ENCODE results near the gene ANKS1A. TPM values are rescaled to one million over a fixed set of nuclear protein-coding genes. Genes with fewer than 3 reads are reported as not detected.
A peak's percentile ranks its signal among the peaks of the same experiment; 100 is the strongest.

Gene ANKS1A
- polyA plus RNA-seq, 3 donors from 2014 or later: 1.3 to 4.3 (median 1.6) TPM

DNA sequence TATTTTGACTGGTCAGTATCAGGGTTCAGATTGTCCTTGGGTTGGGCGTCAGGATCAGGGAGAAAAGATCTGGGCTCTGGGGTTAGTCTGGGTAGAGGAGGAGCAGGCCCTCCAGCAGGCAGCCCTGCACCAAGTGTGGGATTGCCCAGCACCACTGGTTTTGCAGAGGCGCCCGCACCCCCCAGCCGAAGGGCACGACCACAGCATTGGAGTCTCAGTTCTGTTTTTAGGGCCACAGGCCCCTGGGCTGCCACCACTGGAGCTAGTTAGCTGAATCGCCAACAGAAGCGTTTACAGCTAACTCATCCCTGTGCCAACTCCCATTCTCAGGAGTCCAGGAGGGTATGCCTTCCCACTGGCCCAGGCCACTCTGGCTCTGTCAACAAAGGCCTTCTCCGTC, 167.9 kb downstream of the ANKS1A start:
- H3K27me3 Mint-ChIP-seq (ENCODE audit: low read depth in 3 of 3): peaks cover 0 to 2% (median 0%) of the 10 kb centered on the region in 3 donors
- no peak overlapping the region for H3K4me3 Mint-ChIP-seq
- H3K27ac Mint-ChIP-seq: no peak overlapping the region
- DNase-seq: no peak
- H3K9me3 Mint-ChIP-seq: no peaks in the 10 kb centered on the region
- H3K36me3 Mint-ChIP-seq: peaks cover 3 to 5% (median 3%) of the 10 kb centered on the region in 3 donors
- no peaks in the 10 kb centered on the region for H3K4me1 Mint-ChIP-seq

GRCh38 chr6:35057449-35058357, 168.6 kb downstream of the ANKS1A start:
- no peaks in the 10 kb centered on the region for H3K4me1 Mint-ChIP-seq
- no peak overlapping the region for H3K27ac Mint-ChIP-seq
- peaks cover 0 to 2% (median 0%) of the 10 kb centered on the region in 3 donors for H3K27me3 Mint-ChIP-seq (ENCODE audit: low read depth in 3 of 3)
- no peak for DNase-seq
- no peaks in the 10 kb centered on the region for H3K9me3 Mint-ChIP-seq
- H3K36me3 Mint-ChIP-seq: peaks cover 3 to 7% (median 5%) of the 10 kb centered on the region in 3 donors
- H3K4me3 Mint-ChIP-seq: no peak overlapping the region

DNA sequence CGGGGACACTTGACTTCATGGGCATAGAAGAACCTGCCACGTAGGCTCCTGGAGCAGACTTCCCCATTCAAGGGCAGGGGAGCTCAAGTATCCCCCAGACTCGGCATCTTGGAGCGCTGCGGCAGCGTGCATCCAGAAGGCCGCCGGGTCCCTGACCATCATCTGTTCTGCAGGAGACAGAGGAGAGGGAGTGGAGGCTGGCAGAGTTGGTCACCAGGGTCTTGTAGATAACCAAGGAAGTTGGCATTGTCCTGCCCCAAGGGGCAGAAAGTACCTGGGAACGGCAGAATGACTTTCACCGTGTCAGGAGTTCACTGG, 169.3 kb downstream of the ANKS1A start:
- no peak overlapping the region for H3K4me3 Mint-ChIP-seq

GRCh38 chr6:35058865-35059522, 169.9 kb downstream of the ANKS1A start:
- H3K27ac Mint-ChIP-seq: no peak overlapping the region
- H3K27me3 Mint-ChIP-seq (ENCODE audit: low read depth in 3 of 3): peaks cover 0 to 2% (median 0%) of the 10 kb centered on the region in 3 donors
- H3K9me3 Mint-ChIP-seq: no peaks in the 10 kb centered on the region
- no peak overlapping the region for H3K4me3 Mint-ChIP-seq
- H3K4me1 Mint-ChIP-seq: no peaks in the 10 kb centered on the region
- peaks cover 3 to 7% (median 5%) of the 10 kb centered on the region in 3 donors for H3K36me3 Mint-ChIP-seq
- DNase-seq: no peak

More for the DNA sequence above, 169.3 kb downstream of the ANKS1A start:
- H3K36me3 Mint-ChIP-seq: peaks cover 3 to 7% (median 5%) of the 10 kb centered on the region in 3 donors
- DNase-seq: no peak
- H3K27me3 Mint-ChIP-seq (ENCODE audit: low read depth in 3 of 3): peaks cover 0 to 2% (median 0%) of the 10 kb centered on the region in 3 donors
- H3K9me3 Mint-ChIP-seq: no peaks in the 10 kb centered on the region
- H3K4me1 Mint-ChIP-seq: no peaks in the 10 kb centered on the region
- no peak overlapping the region for H3K27ac Mint-ChIP-seq

DNA sequence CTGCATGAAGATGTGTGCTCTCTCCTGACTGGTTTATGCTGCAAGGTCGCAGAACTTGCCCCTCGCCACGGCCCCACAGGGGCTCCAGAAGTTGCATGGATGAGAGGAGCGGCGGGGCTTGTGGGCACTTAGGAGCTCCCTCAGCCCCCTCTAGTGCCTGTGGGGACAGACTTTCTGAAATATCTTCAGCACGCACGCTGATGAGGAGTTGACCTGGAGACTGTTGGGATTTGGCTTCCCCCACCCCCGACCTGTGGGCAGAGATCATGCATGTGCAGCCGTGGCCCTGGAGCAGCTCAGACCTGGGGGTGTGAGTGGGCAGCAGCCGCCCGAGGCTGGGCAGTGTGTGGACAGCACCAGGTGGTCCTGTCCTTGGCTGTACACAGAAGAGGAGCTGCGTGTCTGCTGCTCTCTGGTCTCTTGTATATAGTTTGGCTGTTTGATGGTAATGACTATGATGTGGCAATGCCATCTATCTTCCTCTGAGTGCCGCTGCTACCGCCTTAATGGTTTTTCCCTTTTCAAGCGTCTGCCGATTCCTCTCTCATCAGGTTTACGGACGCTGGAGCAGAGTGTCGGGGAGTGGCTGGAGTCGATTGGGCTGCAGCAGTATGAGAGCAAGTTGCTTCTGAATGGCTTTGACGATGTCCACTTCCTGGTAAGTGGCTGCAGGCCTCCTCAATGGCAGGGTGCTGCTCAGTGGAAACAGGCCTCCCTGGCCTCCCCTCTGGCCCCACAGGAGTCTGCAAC, 170.7 kb downstream of the ANKS1A start:
- Mint-ChIP-seq H3K27ac (no peak overlapping the region), H3K9me3 (no peaks in the 10 kb centered on the region), H3K4me3 (no peak overlapping the region), H3K4me1 (no peaks in the 10 kb centered on the region), H3K27me3 (ENCODE audit: low read depth in 3 of 3) (peaks cover 0 to 4% (median 0%) of the 10 kb centered on the region in 3 donors), H3K36me3 (peaks cover 3 to 7% (median 5%) of the 10 kb centered on the region in 3 donors)
- DNase-seq: no peak

GRCh38 chr6:35061102-35061615, 172.1 kb downstream of the ANKS1A start:
- Mint-ChIP-seq H3K36me3 (peaks cover 6 to 7% (median 7%) of the 10 kb centered on the region in 3 donors), H3K27ac (no peak overlapping the region), H3K4me1 (no peaks in the 10 kb centered on the region), H3K4me3 (no peak overlapping the region), H3K9me3 (no peaks in the 10 kb centered on the region), H3K27me3 (ENCODE audit: low read depth in 3 of 3) (peaks cover 0 to 3% (median 2%) of the 10 kb centered on the region in 3 donors)
- no peak for DNase-seq

- Mint-ChIP-seq H3K27ac (peak overlapping the region in 1 of 6 donors; percentile 46), H3K4me3 (no peak overlapping the region), H3K4me1 (no peaks in the 10 kb centered on the region)
Measured at GRCh38 chr6:35061651-35062410, 172.8 kb downstream of the ANKS1A start.

DNA sequence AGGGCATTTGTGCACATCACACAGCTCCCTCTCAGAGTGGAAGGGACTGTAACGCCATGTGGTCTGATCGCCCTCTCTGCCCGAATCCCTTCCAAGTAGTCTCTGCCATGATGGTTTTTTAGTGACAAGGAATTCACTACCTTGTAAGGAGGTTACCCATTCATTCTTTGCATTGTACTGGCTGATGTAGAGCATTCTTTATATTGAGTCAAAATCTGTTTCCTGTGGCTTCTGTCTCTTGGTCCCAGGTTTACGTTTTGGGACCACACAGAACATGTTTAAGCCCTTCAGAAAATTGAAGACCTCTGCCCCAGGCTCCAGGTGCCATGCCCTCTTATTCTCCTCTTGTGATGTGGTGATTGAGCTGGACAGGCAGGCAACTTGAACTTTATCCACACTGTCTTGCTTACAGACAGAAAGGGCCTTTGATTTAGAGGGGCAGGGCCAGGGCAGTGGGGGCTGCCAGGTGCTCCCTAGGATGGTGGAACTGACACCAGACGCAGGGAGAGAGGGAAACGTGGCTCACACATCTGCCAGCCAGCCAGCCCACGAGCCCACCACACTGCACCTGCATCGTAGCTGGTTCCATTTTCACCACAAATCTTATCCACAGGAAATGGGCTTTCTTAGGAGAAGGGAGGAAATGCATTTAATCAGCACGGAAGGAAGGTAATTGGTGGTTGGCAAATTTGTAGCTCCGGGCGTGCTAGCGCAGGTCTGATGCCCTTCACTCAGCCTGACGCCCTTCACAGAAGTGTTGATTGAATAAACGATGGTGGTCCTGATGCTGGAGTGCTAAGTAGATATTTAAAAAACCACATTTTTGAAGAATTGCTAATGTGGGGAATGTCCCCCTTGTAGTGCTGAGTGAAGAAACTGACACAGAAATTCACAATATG, 173.9 kb downstream of the ANKS1A start:
- H3K4me1 Mint-ChIP-seq: no peaks in the 10 kb centered on the region
- H3K9me3 Mint-ChIP-seq: no peaks in the 10 kb centered on the region
- peaks cover 0 to 3% (median 2%) of the 10 kb centered on the region in 3 donors for H3K27me3 Mint-ChIP-seq (ENCODE audit: low read depth in 3 of 3)
- H3K27ac Mint-ChIP-seq: peak overlapping the region in 1 of 6 donors; percentile 27
- no peak overlapping the region for H3K4me3 Mint-ChIP-seq
- DNase-seq: no peak
- H3K36me3 Mint-ChIP-seq: peaks cover 6 to 12% (median 7%) of the 10 kb centered on the region in 3 donors

More at GRCh38 chr6:35061651-35062410, 172.8 kb downstream of the ANKS1A start:
- Mint-ChIP-seq H3K27me3 (ENCODE audit: low read depth in 3 of 3) (peaks cover 0 to 3% (median 2%) of the 10 kb centered on the region in 3 donors), H3K36me3 (peaks cover 6 to 9% (median 7%) of the 10 kb centered on the region in 3 donors), H3K9me3 (no peaks in the 10 kb centered on the region)
- no peak for DNase-seq

DNA sequence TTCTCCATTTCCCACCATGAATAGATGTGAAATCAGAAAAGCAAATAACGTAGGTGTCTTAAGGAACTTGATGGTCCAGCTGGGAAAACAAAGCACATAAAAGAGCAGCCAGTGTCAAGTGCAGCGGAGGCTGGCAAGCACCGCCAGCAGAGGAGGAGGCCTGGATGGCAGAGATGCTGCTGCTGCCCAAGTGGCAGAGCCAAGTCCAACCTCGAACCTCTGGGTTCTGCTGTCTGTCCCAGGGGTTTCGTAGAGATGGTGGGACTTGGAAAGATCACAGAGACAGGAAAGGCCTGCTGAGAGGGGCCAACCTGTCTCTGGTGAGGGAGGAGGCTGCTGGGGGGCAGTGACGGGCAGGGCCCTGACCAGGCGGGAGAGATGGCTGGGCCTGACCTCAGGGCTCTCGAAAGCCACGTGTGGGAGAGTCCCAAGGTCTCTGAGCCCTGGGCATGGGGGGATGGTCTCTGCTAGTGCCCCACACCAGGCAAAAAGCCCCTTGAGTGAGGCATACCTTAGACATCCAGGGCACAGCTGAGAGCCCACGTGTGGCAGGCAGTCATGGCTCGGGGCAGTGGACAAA, 174.7 kb downstream of the ANKS1A start:
- no peak overlapping the region for H3K4me3 Mint-ChIP-seq
- H3K36me3 Mint-ChIP-seq: peaks cover 3 to 9% (median 4%) of the 10 kb centered on the region in 3 donors
- H3K27ac Mint-ChIP-seq: no peak overlapping the region
- peaks cover 0 to 3% (median 2%) of the 10 kb centered on the region in 3 donors for H3K27me3 Mint-ChIP-seq (ENCODE audit: low read depth in 3 of 3)
- no peaks in the 10 kb centered on the region for H3K9me3 Mint-ChIP-seq
- H3K4me1 Mint-ChIP-seq: no peaks in the 10 kb centered on the region
- DNase-seq: no peak

DNA sequence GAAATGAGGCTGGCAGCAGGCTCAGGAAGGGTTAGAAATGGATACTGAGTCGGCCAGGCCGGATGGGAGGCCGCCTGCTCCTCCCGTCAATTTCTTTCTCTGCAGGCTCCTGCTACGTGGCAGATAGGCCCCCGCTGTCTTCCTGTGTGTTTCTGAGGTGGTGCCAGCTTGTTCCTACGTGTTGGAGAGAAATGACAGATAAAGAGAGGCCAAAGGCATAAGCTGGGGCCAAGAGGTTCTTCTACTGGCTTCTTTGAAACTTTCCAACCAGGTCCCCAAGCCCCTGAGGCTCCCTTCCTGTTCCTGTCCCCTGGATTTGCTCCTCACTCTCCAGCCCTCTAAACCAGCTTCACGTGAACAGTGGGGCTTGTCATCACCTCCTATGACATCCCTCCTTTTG, 175.2 kb downstream of the ANKS1A start:
- DNase-seq: no peak
- no peaks in the 10 kb centered on the region for H3K4me1 Mint-ChIP-seq
- H3K4me3 Mint-ChIP-seq: no peak overlapping the region
- H3K36me3 Mint-ChIP-seq: peaks cover 3 to 8% (median 3%) of the 10 kb centered on the region in 3 donors
- peaks cover 0 to 3% (median 2%) of the 10 kb centered on the region in 3 donors for H3K27me3 Mint-ChIP-seq (ENCODE audit: low read depth in 3 of 3)
- H3K9me3 Mint-ChIP-seq: no peaks in the 10 kb centered on the region
- H3K27ac Mint-ChIP-seq: peak overlapping the region in 1 of 6 donors; percentile 27

DNA sequence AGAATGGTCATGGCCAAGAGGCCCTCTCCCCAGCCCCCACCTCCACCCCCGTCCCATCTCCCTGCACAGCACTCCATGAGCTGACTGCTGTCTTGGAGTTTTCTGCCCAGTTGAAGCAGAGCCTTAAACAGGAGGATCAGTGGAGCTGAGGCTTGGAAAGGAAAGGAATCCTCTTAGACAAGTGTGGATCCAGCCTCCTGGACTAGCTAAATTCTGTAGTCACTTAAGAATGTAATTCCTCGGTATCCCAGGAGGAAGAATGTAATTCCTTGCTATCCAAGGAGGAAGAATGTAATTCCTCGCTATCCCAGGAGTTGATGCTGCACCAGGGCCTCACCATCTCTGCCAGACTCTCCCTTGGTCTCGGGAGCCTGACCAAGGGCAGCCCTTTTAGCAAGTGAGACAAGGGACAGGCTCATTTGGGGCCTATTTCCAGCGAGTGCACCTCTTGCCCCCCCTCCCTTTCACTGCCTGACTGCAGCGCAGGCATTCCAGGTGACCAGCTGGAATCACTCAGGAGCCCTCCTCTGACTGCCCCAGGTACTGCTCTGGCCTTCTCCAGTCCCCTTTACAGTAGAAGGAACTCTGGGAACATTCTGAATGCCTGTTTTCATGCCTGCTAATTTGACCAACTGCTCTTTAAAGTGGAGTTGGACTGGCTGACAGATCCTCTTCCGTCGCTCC, 175.8 kb downstream of the ANKS1A start:
- DNase-seq: no peak
- peaks cover 0 to 3% (median 2%) of the 10 kb centered on the region in 3 donors for H3K27me3 Mint-ChIP-seq (ENCODE audit: low read depth in 3 of 3)
- H3K9me3 Mint-ChIP-seq: no peaks in the 10 kb centered on the region
- no peak overlapping the region for H3K4me3 Mint-ChIP-seq
- H3K27ac Mint-ChIP-seq: peak overlapping the region in 1 of 6 donors; percentile 27
- peaks cover 3 to 8% (median 3%) of the 10 kb centered on the region in 3 donors for H3K36me3 Mint-ChIP-seq
- no peaks in the 10 kb centered on the region for H3K4me1 Mint-ChIP-seq

Measured in immature natural killer cell (primary cell).